Ishikawa (cell line): ENCODE results near the gene TEX35.

Experiments used
- CEBPB ChIP-seq: IDR thresholded peaks from 2 replicates; pipeline ENCODE4 v1.6.1; 2012
- CREB1 ChIP-seq: IDR thresholded peaks from 2 replicates; pipeline ENCODE4 v1.6.1; 2012; ENCODE audit warnings: low read depth
- EGR1 ChIP-seq: IDR thresholded peaks from 2 replicates; pipeline ENCODE4 v1.6.1; 2012
- EP300 ChIP-seq: IDR thresholded peaks from 2 replicates; pipeline ENCODE4 v1.6.1; 2012; ENCODE audit warnings: borderline replicate concordance
- FOXM1 ChIP-seq: IDR thresholded peaks from 2 replicates; pipeline ENCODE4 v1.6.1; 2012; ENCODE audit warnings: low read depth, borderline replicate concordance
- MAX ChIP-seq: IDR thresholded peaks from 2 replicates; pipeline ENCODE4 v1.6.1; 2012
- NFIC ChIP-seq: IDR thresholded peaks from 2 replicates; pipeline ENCODE4 v1.6.1; 2012
- RAD21 ChIP-seq: IDR thresholded peaks from 2 replicates; pipeline ENCODE4 v1.6.1; 2012; ENCODE audit warnings: low read depth
- REST ChIP-seq: IDR thresholded peaks from 2 replicates; pipeline ENCODE4 v1.6.1; 2012; ENCODE audit warnings: low read depth, mild to moderate bottlenecking
- TAF1 ChIP-seq: IDR thresholded peaks from 2 replicates; pipeline ENCODE4 v1.6.1; 2012; ENCODE audit warnings: low read depth, mild to moderate bottlenecking
- TCF12 ChIP-seq: IDR thresholded peaks from 2 replicates; pipeline ENCODE4 v1.6.1; 2012; ENCODE audit warnings: low read depth
- TEAD4 ChIP-seq: IDR thresholded peaks from 2 replicates; pipeline ENCODE4 v1.6.1; 2012
- YY1 ChIP-seq: IDR thresholded peaks from 2 replicates; pipeline ENCODE4 v1.6.1; 2012; ENCODE audit warnings: low read depth
- ZBTB7A ChIP-seq: IDR thresholded peaks from 2 replicates; pipeline ENCODE4 v1.6.1; 2012; ENCODE audit warnings: low read depth
- TF ChIP-seq, protein P1 (sequence below): IDR thresholded peaks from 2 replicates; pipeline ENCODE4 v1.6.1; 2012

The TEX35 gene

DNA sequence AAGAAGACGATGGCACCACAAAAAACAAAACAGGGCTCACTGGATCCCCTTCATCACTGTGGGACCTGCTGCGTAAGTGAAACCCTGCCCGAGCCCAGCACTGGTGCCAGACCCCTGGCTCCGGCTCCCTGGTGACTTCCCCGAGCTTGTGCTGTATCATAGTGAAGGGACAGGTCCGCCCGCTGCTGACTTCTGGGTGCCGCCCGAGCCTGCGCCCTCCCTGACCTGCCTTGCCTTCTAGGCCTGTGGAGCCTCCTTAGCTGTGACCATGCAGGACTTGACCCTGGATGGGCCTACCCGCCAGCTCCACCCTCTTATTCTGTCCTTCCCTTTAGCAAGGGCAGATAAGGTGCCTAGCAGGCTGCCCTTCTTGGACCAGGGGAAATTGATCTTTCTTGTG, 7.9 kb downstream of the TEX35 start:
- TF ChIP-seq EP300, result no peak
- no peak for TF ChIP-seq RAD21
- TF ChIP-seq NFIC, result no peak
- TF ChIP-seq YY1, result no peak
- TF ChIP-seq TAF1, result no peak
- TF ChIP-seq MAX, result no peak
- TF ChIP-seq EGR1, result no peak
- TF ChIP-seq CEBPB, result no peak
- no peak for TF ChIP-seq TEAD4
- TF ChIP-seq REST, result no peak
- no peak for TF ChIP-seq FOXM1

- no peak for TF ChIP-seq EGR1
These were observed 8.3 kb downstream of the TEX35 start for GRCh38 chr1:178521241-178521640.

- TF ChIP-seq TAF1, result no peak
- no peak for TF ChIP-seq TCF12
- TF ChIP-seq REST, result no peak
- TF ChIP-seq, protein P1, sequence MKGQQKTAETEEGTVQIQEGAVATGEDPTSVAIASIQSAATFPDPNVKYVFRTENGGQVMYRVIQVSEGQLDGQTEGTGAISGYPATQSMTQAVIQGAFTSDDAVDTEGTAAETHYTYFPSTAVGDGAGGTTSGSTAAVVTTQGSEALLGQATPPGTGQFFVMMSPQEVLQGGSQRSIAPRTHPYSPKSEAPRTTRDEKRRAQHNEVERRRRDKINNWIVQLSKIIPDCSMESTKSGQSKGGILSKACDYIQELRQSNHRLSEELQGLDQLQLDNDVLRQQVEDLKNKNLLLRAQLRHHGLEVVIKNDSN, result no peak
- TF ChIP-seq RAD21, result no peak
- no peak for TF ChIP-seq EGR1
These were observed 14.2 kb downstream of the TEX35 start for GRCh38 chr1:178527117-178527516.

DNA sequence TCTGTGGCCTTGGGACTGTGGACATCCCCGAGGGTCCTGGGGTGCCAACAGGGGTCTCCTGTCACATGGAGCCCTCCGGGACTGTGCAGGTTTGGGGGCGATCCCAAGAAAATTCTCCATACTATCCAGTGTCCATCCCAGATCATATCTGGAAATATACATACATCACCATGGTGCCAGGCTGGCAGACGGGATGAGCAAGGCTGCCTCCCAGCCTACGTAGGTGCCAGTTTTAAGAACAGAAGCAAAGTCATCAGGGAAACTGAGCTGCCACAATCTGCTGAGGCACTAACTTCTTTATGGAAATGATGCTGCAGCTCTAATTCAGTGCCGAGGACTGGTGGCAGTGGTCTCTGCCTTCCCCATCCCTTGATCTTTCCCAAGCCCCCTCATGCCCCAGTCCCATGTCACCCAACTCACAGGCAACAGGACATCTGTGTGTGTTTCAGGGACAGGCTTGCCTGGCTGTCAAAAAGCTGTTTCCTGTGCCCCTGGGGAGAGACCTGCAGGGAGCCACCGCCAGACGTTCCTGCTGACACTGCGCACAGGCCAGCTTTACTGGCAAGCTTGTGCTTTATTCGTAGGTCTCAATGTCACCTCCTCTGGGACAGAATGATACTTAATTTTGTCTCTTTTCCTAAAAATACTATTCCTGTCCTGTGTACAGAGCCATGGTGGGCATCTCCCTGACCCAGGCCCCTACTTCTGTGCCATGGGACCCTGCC, 15.5 kb downstream of the TEX35 start:
- TF ChIP-seq REST, result no peak
- TF ChIP-seq EGR1, result no peak
- no peak for TF ChIP-seq CEBPB
- TF ChIP-seq, protein P1, result no peak
- TF ChIP-seq TEAD4, result no peak
- TF ChIP-seq MAX, result no peak
- no peak for TF ChIP-seq TAF1
- TF ChIP-seq EP300, result no peak
- no peak for TF ChIP-seq TCF12
- TF ChIP-seq FOXM1, result no peak

GRCh38 chr1:178528953-178529335, 16.0 kb downstream of the TEX35 start:
- TF ChIP-seq EGR1 (no peak), TEAD4 (no peak), ZBTB7A (no peak), EP300 (no peak), RAD21 (no peak), TCF12 (no peak), TAF1 (no peak), FOXM1 (no peak), NFIC (no peak), YY1 (no peak), CREB1 (no peak), CEBPB (no peak), MAX (no peak), REST (no peak)
- TF ChIP-seq, protein P1, result no peak
